Skin epidermis (tissue), 12 donors: ENCODE data around the gene SPINT1.

ENCODE experiments used
- H3K27ac ChIP-seq, 21 experiments: fragments of 200-600 bp; sonication (generic) in 11 of 21; one replicate each; pipeline ENCODE4 v1.5.0; 2020; ENCODE audit warnings: mild to moderate bottlenecking in 3 of 21, inconsistent platforms in 2 of 21, moderate library complexity in 2 of 21
- H3K4me3 ChIP-seq, 7 experiments: fragments of 200-600 bp; sonication (generic) in 2 of 7; one replicate each; pipeline ENCODE4 v1.5.0; 2020; ENCODE audit warnings: inconsistent platforms in 2 of 7, mild to moderate bottlenecking in 2 of 7, moderate library complexity in 1 of 7

Gene SPINT1

GRCh38 chr15:40826423-40827075, 17.3 kb upstream of the SPINT1 start:
- Histone ChIP-seq H3K4me3 (no peak overlapping the region), H3K27ac (no peak overlapping the region)

DNA sequence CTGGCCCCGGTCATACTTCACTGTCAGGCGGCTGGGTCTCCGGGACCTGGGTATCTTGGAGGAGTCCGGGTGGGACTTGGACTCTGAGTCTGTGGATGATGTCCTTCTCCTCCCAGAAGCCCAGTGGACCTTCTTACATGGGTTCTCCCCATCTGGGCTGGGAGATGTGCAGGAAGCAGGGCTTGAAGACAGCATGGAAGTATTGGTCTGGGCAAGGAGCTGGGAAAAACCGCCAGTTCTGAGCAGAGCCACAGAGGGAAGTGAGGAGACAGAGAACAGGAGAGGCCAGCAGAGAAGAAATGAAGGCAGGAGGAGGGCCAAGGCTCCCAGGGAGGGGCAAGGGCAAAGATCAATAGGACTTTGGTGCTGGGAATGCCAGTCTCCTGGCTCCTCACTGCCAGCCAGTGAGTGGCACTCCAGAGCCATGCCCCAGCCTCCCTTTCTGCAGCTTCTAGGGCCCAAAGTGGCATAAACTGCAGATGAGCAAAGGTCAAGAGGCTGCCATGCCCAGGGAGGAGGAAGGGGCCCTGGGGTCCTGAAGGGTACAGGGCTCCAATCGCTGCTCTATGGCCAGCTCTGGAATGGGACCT, 15.3 kb upstream of the SPINT1 start, which contains the start of gene PPP1R14D:
TSS of gene PPP1R14D (minus strand) at position 262 of the 590 bp plus-strand sequence. CDS start at position 195, 67 bp downstream.
- no peak within 1 kb of the TSS for H3K27ac ChIP-seq
- H3K4me3 ChIP-seq, result no peak within 1 kb of the TSS

- H3K4me3 ChIP-seq, result no peak overlapping the region
- no peak overlapping the region for H3K27ac ChIP-seq
Measured at GRCh38 chr15:40829115-40829514, 14.7 kb upstream of the SPINT1 start.

DNA sequence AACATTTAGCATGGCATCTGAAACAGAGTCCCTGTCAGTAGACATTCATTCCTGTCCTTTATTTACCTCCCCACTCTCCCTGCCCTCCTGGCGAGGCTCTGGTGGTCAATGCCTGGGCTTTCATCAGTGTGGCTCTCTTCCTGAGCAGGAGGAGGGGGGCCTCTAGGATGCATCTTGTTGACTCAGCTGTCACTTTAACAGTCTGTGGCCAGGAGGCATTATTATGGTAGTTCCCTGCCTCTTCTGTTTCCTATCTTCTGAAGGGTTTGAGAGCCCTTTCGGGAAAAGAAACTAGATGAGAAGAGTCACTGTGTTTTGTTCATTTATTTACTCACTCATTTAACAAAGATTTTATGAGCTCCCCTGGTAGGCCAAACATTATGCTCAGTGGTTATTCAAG, 13.0 kb upstream of the SPINT1 start:
- H3K4me3 ChIP-seq, result no peak overlapping the region
- no peak overlapping the region for H3K27ac ChIP-seq

DNA sequence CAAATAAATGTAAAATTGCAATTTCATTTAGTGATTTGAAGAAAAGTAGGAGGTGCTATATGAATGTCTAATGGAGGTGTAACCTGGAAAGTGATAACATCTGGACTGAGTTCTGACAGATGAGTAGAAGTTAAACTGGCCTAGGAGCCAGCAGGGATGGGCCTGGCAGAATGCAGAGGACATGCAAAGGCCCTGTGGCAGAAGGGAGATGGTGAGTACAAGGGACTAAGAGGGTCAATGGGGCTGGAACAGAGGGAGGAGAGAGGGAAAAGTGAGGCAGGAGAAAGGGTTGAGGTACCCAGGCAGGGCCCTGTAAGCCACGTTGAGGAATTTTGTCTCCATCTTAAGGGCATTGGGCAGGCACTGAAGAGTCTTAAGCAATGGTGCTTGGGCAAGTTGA, 12.0 kb upstream of the SPINT1 start:
- Histone ChIP-seq H3K27ac (no peak overlapping the region), H3K4me3 (no peak overlapping the region)

DNA sequence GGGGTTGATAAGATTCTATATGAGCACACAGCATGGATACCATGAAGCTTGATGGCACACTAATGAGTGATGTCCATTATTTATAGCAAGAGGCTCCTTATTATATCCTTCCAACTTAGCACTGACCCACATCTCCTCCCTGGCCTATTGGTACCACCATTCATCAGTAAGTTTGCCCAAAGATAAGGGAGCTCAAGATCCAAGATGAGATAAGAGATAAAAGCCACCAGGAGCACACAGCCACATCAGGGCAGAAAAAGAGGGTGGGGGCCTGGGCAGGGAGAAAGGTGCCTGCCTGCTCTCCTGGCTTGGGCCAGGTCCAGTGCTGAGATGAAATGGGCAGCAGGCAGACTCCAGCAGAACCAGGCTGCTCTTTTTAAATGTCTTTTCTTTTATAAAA, 10.9 kb upstream of the SPINT1 start:
- no peak overlapping the region for H3K27ac ChIP-seq

DNA sequence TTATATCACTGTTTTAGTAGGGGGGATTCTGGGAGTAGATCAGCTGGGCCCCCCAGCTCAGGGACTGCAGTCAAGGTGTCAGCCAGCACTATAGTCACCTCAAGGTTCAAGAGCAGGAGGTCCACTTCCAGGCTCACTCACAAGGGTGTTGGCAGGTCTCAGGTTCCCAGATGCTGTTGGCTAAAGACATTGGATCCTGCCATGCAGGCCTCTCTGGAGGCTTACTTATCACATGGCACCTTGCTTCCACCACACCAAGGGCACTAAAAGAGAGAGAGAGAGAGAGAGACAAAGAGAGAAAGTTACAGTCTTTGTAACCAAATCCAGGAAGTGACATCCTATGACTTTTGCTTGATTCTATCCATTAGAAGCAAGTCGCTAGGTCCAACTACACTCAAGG, 7.8 kb upstream of the SPINT1 start:
- Histone ChIP-seq H3K4me3 (no peak overlapping the region), H3K27ac (no peak overlapping the region)

More for the DNA sequence above, 10.9 kb upstream of the SPINT1 start:
- H3K4me3 ChIP-seq, result no peak overlapping the region

- Histone ChIP-seq H3K27ac (peak overlapping the region in 1 of 21 experiments; percentile 24), H3K4me3 (no peak overlapping the region)
Measured at GRCh38 chr15:40838756-40839155, 5.1 kb upstream of the SPINT1 start.

GRCh38 chr15:40841741-40842140, 2.1 kb upstream of the SPINT1 start:
- Histone ChIP-seq H3K4me3 (no peak overlapping the region), H3K27ac (no peak overlapping the region)

DNA sequence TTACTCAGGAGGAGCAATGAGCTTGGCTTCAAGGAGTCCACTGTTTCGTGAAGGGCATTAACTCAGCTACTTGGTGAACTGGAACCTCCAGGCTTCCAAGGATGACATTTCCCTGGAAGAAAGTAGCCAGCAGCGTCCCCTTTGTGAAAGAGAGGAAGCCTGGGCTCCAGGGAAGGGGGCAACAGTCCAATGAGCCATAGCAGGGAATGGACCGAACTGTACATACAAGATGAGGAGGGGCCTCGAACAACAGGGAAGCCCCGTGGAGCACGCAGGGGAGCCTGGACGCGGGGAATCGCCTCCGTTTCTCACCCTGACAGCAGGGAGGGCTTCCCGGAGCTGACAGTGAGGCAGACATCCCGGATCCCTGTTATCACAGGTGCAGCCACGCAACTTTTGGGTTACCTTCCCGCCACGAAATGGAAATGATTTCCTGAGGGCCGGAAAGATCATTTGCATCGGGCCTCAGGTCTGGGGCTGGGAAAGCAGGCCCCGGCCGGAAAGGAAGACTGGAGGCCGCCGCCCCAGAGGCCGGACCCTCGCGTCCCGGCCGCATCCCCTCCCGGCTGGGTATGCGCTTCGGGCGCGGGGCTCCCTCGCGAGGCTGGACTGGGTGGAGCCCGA, 475 bp upstream of the SPINT1 start:
- Histone ChIP-seq H3K4me3 (peak overlapping the region; percentile 45 to 79 (median 69)), H3K27ac (peak overlapping the region in 20 of 21 experiments; percentile 9 to 94 (median 87))

GRCh38 chr15:40844696-40845030, 815 bp downstream of the SPINT1 start:
- Histone ChIP-seq H3K4me3 (peak overlapping the region; percentile 45 to 79 (median 69)), H3K27ac (peak overlapping the region; percentile 52 to 94 (median 87))

DNA sequence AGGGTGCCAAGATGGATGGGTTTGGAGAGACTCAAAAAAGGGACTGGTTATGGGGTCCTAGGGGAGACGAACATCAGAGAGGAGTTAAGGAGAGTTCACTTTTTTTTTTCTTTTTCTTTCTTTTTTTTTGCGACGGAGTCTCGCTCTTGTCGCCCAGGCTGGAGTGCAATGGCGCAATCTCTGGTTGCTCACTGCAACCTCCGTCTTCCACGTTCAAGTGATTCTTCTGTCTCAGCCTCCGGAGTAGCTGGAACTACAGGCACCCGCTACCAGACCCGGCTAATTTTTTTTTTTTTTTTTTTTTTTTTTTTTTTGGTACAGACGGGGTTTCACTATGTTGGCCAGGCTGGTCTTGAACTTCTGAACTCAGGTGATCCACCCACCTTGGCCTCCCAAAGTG, 1.2 kb downstream of the SPINT1 start:
- peak overlapping the region in 20 of 21 experiments; percentile 69 to 94 (median 87) for H3K27ac ChIP-seq
- peak overlapping the region; percentile 45 to 79 (median 69) for H3K4me3 ChIP-seq

- Histone ChIP-seq H3K27ac (peak overlapping the region in 19 of 21 experiments; percentile 19 to 94 (median 83)), H3K4me3 (peak overlapping the region; percentile 45 to 79 (median 69))
Measured at GRCh38 chr15:40845511-40846284, 1.9 kb downstream of the SPINT1 start.

- peak overlapping the region in 6 of 7 experiments; percentile 6 to 79 (median 68) for H3K4me3 ChIP-seq
- peak overlapping the region in 20 of 21 experiments; percentile 6 to 92 (median 78) for H3K27ac ChIP-seq
Measured at GRCh38 chr15:40846841-40847222, 3.0 kb downstream of the SPINT1 start.

DNA sequence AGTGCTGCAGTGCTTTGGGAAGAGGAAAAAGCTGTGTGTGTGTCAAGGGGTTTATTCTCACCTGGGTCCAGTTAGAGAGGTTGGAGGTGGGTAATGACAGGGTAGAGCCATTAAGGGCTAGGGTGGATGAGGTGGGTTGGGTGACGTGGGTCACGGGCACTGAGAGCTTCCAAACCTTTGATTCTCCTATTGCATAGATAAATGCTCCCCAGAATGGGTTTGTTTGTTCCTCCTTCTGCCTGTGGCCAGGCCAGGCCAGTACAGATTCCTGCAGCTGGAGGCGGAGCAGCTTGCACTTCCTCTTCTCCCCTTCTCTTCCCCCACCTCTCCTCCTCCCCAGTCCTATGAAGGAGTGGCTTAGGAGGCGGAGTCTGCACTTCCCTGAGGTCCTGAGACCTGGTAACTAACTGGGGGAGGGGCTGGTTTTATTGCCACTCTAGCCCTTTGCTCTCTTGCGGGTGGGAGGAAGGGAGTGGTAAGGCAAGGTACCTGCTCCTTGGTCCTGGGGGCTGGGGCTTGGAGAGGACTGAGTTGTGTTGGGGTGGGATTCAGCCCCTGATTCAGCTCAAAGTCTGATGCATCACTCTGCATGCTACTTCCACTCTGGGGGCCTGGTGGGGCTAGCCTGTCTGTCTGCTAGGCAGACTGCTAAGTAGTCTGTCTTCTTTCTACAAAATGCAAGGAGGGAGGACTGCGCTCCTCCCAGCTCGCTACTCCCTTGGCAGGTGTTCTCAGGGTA, 3.5 kb downstream of the SPINT1 start:
- H3K4me3 ChIP-seq, result peak overlapping the region in 6 of 7 experiments; percentile 6 to 79 (median 68)
- peak overlapping the region in 20 of 21 experiments; percentile 6 to 92 (median 78) for H3K27ac ChIP-seq

DNA sequence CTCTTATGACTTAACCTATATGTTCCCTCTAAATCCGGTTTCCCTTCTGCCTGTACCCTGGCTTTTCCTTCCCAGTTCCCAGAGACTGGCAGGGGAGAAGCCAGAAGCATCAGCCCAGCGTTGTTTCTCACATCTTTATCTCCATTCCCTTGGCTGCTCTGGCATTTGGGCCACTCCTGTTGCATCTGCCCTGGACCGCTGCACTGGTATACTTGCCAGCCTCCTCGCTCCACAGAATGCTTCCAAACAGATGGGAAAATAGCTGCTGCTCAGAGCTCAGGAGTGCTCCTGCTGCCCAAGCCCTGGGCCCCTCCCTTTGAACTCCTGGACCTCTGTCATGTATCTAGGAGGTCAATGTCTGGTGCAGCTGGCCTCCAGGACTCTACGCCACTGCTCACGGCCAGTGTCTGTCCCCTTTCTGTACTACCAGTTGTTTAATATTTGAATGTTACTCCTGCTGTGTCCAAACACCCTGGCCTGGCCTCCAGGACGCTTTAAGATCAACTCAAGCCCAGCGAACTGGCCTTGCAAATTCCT, 6.8 kb downstream of the SPINT1 start:
- Histone ChIP-seq H3K27ac (no peak overlapping the region), H3K4me3 (no peak overlapping the region)

- Histone ChIP-seq H3K27ac (no peak overlapping the region), H3K4me3 (no peak overlapping the region)
Measured at GRCh38 chr15:40852529-40852928, 8.7 kb downstream of the SPINT1 start.

GRCh38 chr15:40853241-40853890, 9.5 kb downstream of the SPINT1 start:
- Histone ChIP-seq H3K4me3 (no peak overlapping the region), H3K27ac (no peak overlapping the region)

DNA sequence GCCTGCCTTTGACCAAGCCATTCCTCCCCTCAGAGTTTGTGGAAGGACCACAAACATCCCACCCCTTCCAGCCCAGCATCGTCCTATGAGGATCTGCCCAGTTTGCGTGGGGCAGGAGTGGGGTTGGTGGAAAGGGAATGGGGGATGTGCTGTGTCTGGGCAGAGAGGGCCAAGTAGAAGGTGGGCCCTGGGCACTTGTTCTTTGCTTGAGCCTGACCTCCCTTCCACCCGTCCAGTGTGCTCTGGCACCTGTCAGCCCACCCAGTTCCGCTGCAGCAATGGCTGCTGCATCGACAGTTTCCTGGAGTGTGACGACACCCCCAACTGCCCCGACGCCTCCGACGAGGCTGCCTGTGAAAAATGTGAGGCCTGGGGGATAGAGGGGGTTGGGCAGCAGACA, 10.3 kb downstream of the SPINT1 start:
- Histone ChIP-seq H3K4me3 (no peak overlapping the region), H3K27ac (no peak overlapping the region)
